Colonic mucosa (tissue), 4 donors: Measurements from ENCODE around the gene CAPNS1. TPM values are rescaled to one million over a fixed set of nuclear protein-coding genes. Genes with fewer than 3 reads are reported as not detected.

Experiments used
- DNase-seq: peaks from one replicate; pipeline ENCODE4 v3.0.0-alpha.2; 2020
- H3K27ac ChIP-seq: fragments of 200-600 bp; one replicate; pipeline ENCODE4 v1.8.0; 2021
- H3K27me3 ChIP-seq: fragments of 200-600 bp; one replicate; pipeline ENCODE4 v1.8.0; 2021
- H3K36me3 ChIP-seq: fragments of 200-600 bp; one replicate; pipeline ENCODE4 v1.8.0; 2021
- H3K4me1 ChIP-seq: fragments of 200-600 bp; one replicate; pipeline ENCODE4 v1.8.0; 2021; ENCODE audit warnings: mild to moderate bottlenecking
- H3K4me3 ChIP-seq: fragments of 200-600 bp; one replicate; pipeline ENCODE4 v1.8.0; 2021
- H3K9ac ChIP-seq, 2 donors: one replicate each; pipeline ENCODE4 v1.7.0; 2013; ENCODE audit warnings: control low read depth in 2 of 2, low read depth in 2 of 2, low read length in 2 of 2
- H3K9me3 ChIP-seq: fragments of 200-600 bp; one replicate; pipeline ENCODE4 v1.8.0; 2021
- intact Hi-C: fragments of 100-400 bp; cut with DNase I; formaldehyde crosslinking; loops from one replicate; pipeline ENCODE4 v1.14.1; 2022
- total RNA-seq, 2 donors: library from RNA; stranded (reverse); fragmentation: NEBNext Ultra II Directional in 1 of 2; extraction: Animal tissue kit (Norgen Biotek cat#: 25700) in 1 of 2; gene quantifications; one replicate each; pipeline ENCODE4 v1.2.1, GENCODE V29; 2021
- TF ChIP-seq, protein P1 (sequence below): fragments of 200-600 bp; IDR thresholded peaks from one replicate; pipeline ENCODE4 v1.8.0; 2022; ENCODE audit warnings: antibody characterized with exemption, mild to moderate bottlenecking
- donor health status: healthy.
- donor health status: DM: no; HTN: no; CAD: no.
- donor health status: DM: no; HTN: no; CAD: no.

CAPNS1 gene
- 100 to 1,000 TPM; 677 to 794 TPM for total RNA-seq

DNA sequence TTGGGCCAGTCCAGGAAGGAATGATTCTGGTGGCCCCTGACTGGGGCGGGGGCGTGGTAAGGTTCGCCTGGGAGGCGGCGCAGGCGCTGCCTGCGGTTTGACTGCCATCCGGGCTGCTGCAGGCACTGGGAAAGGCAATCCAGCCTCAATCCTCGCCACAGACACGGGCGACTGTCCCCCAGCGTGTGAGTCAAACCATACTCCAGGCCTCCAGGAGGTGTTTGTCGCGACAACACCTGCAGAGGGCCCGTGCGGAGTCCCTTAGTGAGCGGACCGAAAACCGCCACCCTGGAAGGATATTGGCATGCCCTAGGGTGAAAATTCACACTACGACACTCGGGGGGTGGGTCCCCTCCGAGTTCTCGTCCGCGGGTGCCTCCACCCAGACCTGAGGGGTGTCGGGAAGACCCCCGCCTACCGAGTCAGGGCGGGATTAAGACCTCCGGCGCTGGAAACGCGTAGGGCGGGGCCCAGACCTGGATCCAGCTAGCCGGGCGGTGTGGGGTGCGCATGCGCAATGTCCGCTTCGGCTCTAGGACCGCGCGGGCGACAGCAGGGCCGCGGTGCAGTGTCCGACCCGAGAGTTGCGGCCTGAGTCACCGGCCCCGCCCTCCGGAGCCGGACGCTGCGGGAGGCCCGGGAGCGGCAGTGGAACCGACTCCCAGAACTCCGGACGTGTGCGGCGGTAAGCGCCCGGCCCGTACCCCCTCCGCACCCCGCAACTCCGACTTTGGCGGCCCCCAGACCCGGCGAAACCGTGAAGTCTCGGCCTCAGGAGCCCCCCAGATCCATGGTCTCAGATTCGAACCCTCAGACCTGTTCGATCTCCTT lies at the start of gene CAPNS1:
Gene CAPNS1, plus strand, starts transcription at position 594 of the 831 bp plus-strand sequence. CDS start 946 bp downstream, outside the sequence.
- Histone ChIP-seq H3K9ac (peak within 1 kb of the TSS; percentile 99 to 100), H3K27me3 (no peaks in the 10 kb centered on the region), H3K4me1 (peaks cover 3% of the 10 kb centered on the region), H3K9me3 (no peaks in the 10 kb centered on the region), H3K27ac (peak within 1 kb of the TSS; percentile 96), H3K36me3 (no peaks in the 10 kb centered on the region), H3K4me3 (peak within 1 kb of the TSS; percentile 64)
- peak; percentile 97 for DNase-seq
- intact Hi-C loops, result no loop called here
- TF ChIP-seq, protein P1, sequence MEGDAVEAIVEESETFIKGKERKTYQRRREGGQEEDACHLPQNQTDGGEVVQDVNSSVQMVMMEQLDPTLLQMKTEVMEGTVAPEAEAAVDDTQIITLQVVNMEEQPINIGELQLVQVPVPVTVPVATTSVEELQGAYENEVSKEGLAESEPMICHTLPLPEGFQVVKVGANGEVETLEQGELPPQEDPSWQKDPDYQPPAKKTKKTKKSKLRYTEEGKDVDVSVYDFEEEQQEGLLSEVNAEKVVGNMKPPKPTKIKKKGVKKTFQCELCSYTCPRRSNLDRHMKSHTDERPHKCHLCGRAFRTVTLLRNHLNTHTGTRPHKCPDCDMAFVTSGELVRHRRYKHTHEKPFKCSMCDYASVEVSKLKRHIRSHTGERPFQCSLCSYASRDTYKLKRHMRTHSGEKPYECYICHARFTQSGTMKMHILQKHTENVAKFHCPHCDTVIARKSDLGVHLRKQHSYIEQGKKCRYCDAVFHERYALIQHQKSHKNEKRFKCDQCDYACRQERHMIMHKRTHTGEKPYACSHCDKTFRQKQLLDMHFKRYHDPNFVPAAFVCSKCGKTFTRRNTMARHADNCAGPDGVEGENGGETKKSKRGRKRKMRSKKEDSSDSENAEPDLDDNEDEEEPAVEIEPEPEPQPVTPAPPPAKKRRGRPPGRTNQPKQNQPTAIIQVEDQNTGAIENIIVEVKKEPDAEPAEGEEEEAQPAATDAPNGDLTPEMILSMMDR, result no peak

DNA sequence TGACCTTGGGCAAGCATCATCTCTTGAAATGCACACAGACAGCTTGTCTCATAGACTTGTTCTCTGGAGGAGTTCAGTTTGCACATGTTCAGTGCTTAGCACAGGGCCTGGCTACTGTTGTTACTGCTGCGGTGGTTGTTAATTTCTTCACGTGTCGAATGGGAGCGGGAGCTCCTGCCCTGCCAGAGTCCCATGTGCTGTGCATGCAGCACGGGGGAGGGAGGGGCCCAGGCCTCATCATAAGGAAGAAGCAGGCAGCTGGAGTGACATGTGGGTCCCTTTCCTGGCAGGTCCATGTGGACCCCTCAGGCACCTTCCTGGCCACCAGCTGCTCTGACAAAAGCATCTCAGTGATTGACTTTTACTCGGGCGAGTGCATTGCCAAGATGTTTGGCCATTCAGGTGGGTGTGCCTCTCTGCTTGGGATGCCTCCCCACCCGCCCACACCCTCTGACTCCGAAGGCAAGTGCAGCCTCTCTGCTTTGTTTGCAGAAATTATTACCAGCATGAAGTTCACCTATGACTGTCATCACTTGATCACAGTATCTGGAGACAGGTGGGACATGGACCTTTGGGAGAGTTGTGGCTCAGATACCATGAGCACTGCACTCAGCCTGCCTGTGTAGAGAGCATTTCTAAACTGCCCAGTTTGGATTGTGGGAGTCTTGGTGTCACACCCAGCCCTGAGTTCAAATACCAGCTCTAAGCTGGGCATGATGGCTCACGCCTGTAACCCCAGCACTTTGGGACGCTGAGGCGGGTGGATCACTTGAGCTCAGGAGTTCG lies 48.8 kb upstream of the CAPNS1 start:
- no peak overlapping the region for H3K9ac ChIP-seq
- TF ChIP-seq, protein P1, result no peak
- intact Hi-C loops, result no loop called here
- H3K36me3 ChIP-seq, result no peaks in the 10 kb centered on the region
- no peaks in the 10 kb centered on the region for H3K27me3 ChIP-seq
- no peaks in the 10 kb centered on the region for H3K9me3 ChIP-seq
- H3K27ac ChIP-seq, result no peak overlapping the region
- H3K4me3 ChIP-seq, result no peak overlapping the region
- DNase-seq, result no peak
- H3K4me1 ChIP-seq, result no peaks in the 10 kb centered on the region

DNA sequence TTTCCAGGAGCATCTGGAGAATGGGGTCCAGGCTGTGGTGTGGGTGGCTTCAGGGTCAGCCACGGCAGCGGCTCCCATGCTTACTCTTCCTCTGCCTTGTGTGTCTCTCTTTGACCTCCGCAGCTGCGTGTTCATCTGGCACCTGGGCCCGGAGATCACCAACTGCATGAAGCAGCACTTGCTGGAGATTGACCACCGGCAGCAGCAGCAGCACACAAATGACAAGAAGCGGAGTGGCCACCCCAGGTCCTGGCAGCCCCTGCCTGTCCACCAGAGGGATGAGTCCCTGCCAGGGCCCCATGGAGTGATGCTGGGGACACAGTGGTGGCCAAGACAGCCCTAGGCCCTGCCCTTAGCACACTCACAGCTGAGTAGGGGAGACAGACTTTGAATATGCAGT lies 47.3 kb upstream of the CAPNS1 start:
- no peaks in the 10 kb centered on the region for H3K27me3 ChIP-seq
- H3K4me1 ChIP-seq, result no peaks in the 10 kb centered on the region
- no peak for DNase-seq
- intact Hi-C loops, result no loop called here
- H3K4me3 ChIP-seq, result no peak overlapping the region
- no peak overlapping the region for H3K9ac ChIP-seq
- no peak overlapping the region for H3K27ac ChIP-seq
- TF ChIP-seq, protein P1, result no peak
- no peaks in the 10 kb centered on the region for H3K36me3 ChIP-seq
- no peaks in the 10 kb centered on the region for H3K9me3 ChIP-seq

DNA sequence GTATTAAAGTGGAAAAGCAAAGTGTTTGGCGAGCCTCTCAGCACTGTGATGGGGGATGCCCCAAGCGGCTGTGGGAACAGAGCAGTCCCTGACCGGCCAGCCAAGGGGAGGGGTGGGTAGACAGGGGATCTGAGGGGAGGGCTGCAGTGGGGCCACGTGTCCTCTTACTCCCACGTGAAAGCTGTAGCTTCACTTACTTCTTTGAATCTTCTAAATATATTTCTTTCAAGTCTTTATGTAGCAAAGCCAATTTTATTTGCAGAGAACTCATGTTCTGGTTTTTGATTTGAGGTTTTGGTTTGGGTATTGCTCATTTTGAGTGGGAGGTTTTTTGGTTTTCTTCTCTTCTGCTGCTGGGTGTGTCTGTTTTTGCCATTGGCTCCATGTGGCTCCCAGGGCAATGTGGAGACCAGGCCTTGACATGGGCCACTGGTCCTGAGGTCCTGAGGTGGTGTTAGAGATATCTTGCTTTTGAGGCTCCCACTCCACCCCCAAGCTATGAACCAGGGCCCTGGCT lies 46.7 kb upstream of the CAPNS1 start:
- no peak overlapping the region for H3K9ac ChIP-seq
- intact Hi-C loops, result no loop called here
- TF ChIP-seq, protein P1, result no peak
- no peaks in the 10 kb centered on the region for H3K9me3 ChIP-seq
- H3K4me1 ChIP-seq, result no peaks in the 10 kb centered on the region
- DNase-seq, result no peak
- no peak overlapping the region for H3K4me3 ChIP-seq
- H3K36me3 ChIP-seq, result no peaks in the 10 kb centered on the region
- no peak overlapping the region for H3K27ac ChIP-seq
- H3K27me3 ChIP-seq, result no peaks in the 10 kb centered on the region

DNA sequence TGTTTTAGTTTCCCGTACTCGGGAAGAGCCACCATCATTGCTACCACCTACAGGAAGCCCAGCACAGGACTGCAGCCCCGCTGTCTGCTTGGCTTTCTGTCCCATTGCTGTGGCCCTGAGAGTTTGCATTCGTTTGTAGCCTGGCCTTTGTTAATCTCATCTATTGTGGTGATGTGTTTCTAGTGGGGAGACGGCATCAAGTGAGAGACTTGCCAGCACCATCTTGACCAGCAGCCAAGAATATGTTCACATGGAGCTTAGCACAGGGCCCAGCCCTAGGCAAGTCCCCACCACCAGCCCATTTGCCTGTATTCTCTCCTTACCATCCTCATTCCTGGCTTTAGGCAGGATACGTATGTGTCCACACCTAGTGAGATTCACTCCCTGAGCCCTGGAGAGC lies 46.2 kb upstream of the CAPNS1 start:
- no peak overlapping the region for H3K27ac ChIP-seq
- no peak for DNase-seq
- H3K4me3 ChIP-seq, result no peak overlapping the region
- intact Hi-C loops, result no loop called here
- no peaks in the 10 kb centered on the region for H3K27me3 ChIP-seq
- H3K9ac ChIP-seq, result no peak overlapping the region
- no peaks in the 10 kb centered on the region for H3K4me1 ChIP-seq
- TF ChIP-seq, protein P1, result no peak
- H3K9me3 ChIP-seq, result no peaks in the 10 kb centered on the region
- H3K36me3 ChIP-seq, result no peaks in the 10 kb centered on the region
